ENCODE results near the gene SYPL1. TPM values are rescaled to one million over a fixed set of nuclear protein-coding genes. Genes with fewer than 3 reads are reported as not detected.

Gene SYPL1
- total RNA-seq: 10 to 100 TPM; 51.3 to 52.4 TPM

DNA sequence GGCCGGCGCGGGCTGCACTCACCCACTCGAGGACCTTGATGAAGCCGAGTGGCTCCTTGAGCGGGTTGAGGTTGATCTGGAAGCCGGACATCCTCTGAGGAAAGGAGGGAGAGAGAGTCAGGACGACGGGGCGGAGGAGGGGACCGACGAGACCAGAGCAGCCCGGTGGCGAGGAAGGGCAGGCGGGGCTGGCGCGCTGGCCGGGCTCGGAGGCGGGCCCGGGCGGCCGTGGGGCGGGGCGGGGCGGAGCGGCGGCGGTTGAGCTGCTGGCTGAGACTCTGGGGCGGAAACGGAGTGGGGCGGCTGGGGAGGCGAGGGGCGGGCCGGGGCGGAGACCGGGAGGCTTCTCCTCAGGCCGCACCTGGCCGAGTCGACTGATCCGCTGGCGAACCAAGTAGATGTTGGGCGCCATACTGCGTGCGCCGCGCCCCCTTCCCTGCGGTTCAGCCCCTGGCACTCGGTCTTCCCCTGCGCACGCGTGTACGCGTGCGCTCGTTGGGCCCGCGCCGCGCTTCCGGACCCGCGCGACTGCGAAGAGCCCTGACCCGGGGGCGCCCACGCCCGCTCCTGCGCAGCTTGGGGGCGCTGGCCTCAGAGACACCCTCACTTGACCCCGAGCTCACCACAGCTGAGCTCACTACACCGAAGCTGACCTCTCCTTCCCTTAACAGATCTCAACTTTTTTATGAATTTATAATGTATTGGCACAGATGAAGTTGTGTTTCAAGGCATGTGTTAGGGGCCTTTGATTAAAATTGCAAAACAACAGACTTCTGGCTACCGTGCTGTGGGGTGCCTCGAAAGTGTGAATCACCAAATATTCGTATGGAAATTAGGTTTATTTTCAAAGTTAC is at the start of gene SYPL1:
Gene SYPL1, minus strand, starts transcription at position 195 of the 854 bp plus-strand sequence. Its CDS starts 104 bp downstream, at position 91.
- Mint-ChIP-seq H3K4me3 (peak within 1 kb of the TSS; percentile 83), H3K27ac (peak within 1 kb of the TSS; percentile 93), H3K4me1 (ENCODE audit: low read depth) (peaks cover 57% of the 10 kb centered on the region), H3K9me3 (ENCODE audit: insufficient read depth) (no peaks in the 10 kb centered on the region), H3K27me3 (ENCODE audit: low read depth) (no peaks in the 10 kb centered on the region), H3K36me3 (ENCODE audit: low read depth) (peaks cover 24% of the 10 kb centered on the region)
- peak; percentile 95 for DNase-seq
- ATAC-seq: peak; percentile 87
- ChIA-PET POLR2A (interaction anchor here (0.6 to 3.2 kb wide), 16 partner anchors 10 to 565 kb away, joined by 3 to 66 read pairs (median 4); no protein-coding TSS in a partner anchor), CTCF (interaction anchor here (0.9 to 3.4 kb wide), 8 partner anchors 10 to 55 kb away, joined by 3 to 26 read pairs (median 5); no protein-coding TSS in a partner anchor)

DNA sequence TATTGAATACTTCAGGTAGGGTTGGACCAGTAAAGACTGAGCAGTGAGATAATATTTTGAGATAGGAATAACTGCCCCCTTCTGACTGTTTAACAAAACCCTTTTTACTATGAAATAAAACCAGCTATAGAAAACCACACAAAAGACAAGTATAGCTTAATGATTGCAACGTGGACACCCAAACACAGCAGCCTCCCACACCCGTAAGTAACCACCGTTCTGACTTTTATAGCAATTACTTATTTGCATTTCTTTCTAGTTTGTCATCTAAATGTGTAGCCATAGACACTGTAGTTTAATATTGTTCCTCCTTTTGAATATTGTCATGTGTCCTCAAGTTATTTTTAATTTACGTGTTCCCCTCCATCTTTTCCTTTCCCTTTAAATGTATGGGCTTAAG is 42.9 kb upstream of the SYPL1 start:
- peaks cover 16% of the 10 kb centered on the region for H3K4me1 Mint-ChIP-seq (ENCODE audit: low read depth)
- DNase-seq: no peak
- H3K27ac Mint-ChIP-seq: no peak overlapping the region
- POLR2A ChIA-PET: no interaction called here
- no peaks in the 10 kb centered on the region for H3K9me3 Mint-ChIP-seq (ENCODE audit: insufficient read depth)
- ATAC-seq: no peak
- no peak overlapping the region for H3K4me3 Mint-ChIP-seq
- no peaks in the 10 kb centered on the region for H3K36me3 Mint-ChIP-seq (ENCODE audit: low read depth)
- H3K27me3 Mint-ChIP-seq (ENCODE audit: low read depth): peaks cover 40% of the 10 kb centered on the region
- CTCF ChIA-PET: interaction anchor here (0.6 to 9.4 kb wide), 18 partner anchors 10 to 1038 kb away, joined by 3 to 201 read pairs (median 8); partner anchors contain the start of genes ATXN7L1 and SYPL1

GRCh38 chr7:106153891-106154449 is 41.9 kb upstream of the SYPL1 start:
- no peak overlapping the region for H3K4me3 Mint-ChIP-seq
- peaks cover 16% of the 10 kb centered on the region for H3K4me1 Mint-ChIP-seq (ENCODE audit: low read depth)
- CTCF ChIA-PET: interaction anchor here (0.6 to 9.4 kb wide), 43 partner anchors 8 to 501 kb away, joined by 3 to 201 read pairs (median 6); partner anchors contain the start of genes ATXN7L1 and SYPL1
- H3K9me3 Mint-ChIP-seq (ENCODE audit: insufficient read depth): no peaks in the 10 kb centered on the region
- no peaks in the 10 kb centered on the region for H3K36me3 Mint-ChIP-seq (ENCODE audit: low read depth)
- peaks cover 32% of the 10 kb centered on the region for H3K27me3 Mint-ChIP-seq (ENCODE audit: low read depth)
- ATAC-seq (peak; percentile 94), DNase-seq (peak; percentile 77)
- POLR2A ChIA-PET: interaction anchor here (0.5 to 2.4 kb wide), 3 partner anchors 42 to 82 kb away, joined by 4 to 7 read pairs (median 6); partner anchors contain the start of gene SYPL1
- no peak overlapping the region for H3K27ac Mint-ChIP-seq

- no peak overlapping the region for H3K27ac Mint-ChIP-seq
- no peak overlapping the region for H3K4me3 Mint-ChIP-seq
- H3K36me3 Mint-ChIP-seq (ENCODE audit: low read depth): no peaks in the 10 kb centered on the region
- DNase-seq (no peak), ATAC-seq (no peak)
- peaks cover 22% of the 10 kb centered on the region for H3K27me3 Mint-ChIP-seq (ENCODE audit: low read depth)
- POLR2A ChIA-PET: interaction anchor here (2.4 kb wide), 1 partner anchor 80 kb away, joined by 7 read pairs; no protein-coding TSS in a partner anchor
- CTCF ChIA-PET: interaction anchor here (1.2 to 9.4 kb wide), 8 partner anchors 9 to 110 kb away, joined by 3 to 201 read pairs (median 20); partner anchors contain the start of gene SYPL1
- peaks cover 16% of the 10 kb centered on the region for H3K4me1 Mint-ChIP-seq (ENCODE audit: low read depth)
- H3K9me3 Mint-ChIP-seq (ENCODE audit: insufficient read depth): no peaks in the 10 kb centered on the region
These were observed 40.2 kb upstream of the SYPL1 start for GRCh38 chr7:106152313-106152665.

DNA sequence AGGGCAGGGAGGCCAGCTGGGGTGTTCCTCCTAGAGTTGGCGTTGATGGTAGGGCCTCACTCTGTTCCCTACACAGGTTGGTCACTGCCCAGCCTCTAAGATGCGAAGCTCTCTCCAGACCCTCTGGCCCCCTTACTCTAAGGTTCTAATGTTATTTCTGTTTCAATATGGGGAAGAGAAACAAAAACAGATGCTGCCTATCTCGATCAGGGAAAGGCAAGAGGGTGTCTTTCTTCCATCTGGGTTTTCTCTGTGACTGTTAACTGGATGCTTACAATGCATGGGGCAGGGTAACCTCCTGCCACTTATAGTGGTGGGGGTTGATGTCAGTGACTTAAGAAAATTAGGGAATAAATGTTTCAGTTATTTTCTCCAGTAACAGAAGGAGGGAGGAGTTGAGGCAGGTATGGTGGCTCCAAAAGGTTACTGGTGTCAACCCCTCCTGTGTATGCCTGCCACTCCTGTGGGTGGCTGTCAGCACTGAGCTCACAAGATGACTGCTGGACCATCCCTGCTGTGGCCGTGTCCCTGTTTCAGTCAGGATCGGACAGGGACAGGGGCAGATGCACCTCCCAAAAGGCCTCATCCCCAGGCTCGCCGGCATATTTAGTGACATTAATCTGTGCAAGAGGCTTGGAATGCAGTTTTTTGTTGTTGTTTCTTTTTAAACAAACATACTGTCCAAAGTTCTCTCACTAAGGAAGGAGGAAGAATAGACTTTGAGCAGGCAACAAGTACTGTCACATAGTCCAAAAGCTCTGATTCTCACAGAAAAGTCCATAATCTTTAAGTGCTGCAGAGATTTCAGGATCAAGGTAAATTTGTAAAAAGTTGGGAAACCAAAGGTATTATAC is 39.6 kb upstream of the SYPL1 start:
- Mint-ChIP-seq H3K27me3 (ENCODE audit: low read depth) (peaks cover 19% of the 10 kb centered on the region), H3K9me3 (ENCODE audit: insufficient read depth) (no peaks in the 10 kb centered on the region), H3K36me3 (ENCODE audit: low read depth) (no peaks in the 10 kb centered on the region), H3K4me1 (ENCODE audit: low read depth) (peaks cover 16% of the 10 kb centered on the region), H3K4me3 (no peak overlapping the region), H3K27ac (no peak overlapping the region)
- ChIA-PET POLR2A (no interaction called here), CTCF (interaction anchor here (0.9 to 9.4 kb wide), 8 partner anchors 10 to 109 kb away, joined by 3 to 201 read pairs (median 17); partner anchors contain the start of gene SYPL1)
- ATAC-seq (no peak), DNase-seq (no peak)

GRCh38 chr7:106143711-106144337 is 31.7 kb upstream of the SYPL1 start:
- DNase-seq: no peak
- POLR2A ChIA-PET: no interaction called here
- H3K4me1 Mint-ChIP-seq (ENCODE audit: low read depth): no peaks in the 10 kb centered on the region

DNA sequence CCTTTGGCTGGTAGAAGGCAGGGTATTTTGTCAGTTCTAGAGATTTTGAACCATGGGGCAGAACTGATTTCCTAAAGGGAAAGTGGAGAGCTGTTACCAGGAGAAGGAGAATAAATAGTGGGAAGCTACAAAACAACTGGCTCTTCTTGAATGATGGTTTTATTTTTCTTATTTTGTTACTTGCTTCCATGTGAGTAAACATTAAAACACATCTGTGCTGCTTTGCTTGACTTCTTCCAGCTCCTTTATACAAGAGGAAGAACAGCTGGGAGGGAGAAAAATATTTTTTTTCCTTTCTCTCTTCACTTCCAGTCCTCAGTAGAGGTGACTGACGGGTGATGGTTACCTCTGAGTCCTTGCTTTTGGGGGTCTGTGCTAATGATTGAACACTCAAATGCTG is 30.0 kb upstream of the SYPL1 start:
- H3K27me3 Mint-ChIP-seq (ENCODE audit: low read depth): peaks cover 14% of the 10 kb centered on the region
- no peaks in the 10 kb centered on the region for H3K36me3 Mint-ChIP-seq (ENCODE audit: low read depth)
- no peak overlapping the region for H3K27ac Mint-ChIP-seq
- no peak overlapping the region for H3K4me3 Mint-ChIP-seq
- H3K4me1 Mint-ChIP-seq (ENCODE audit: low read depth): no peaks in the 10 kb centered on the region
- DNase-seq (no peak), ATAC-seq (no peak)
- ChIA-PET POLR2A (no interaction called here), CTCF (interaction anchor here (0.9 to 3.5 kb wide), 2 partner anchors 9 to 11 kb away, joined by 4 to 13 read pairs; no protein-coding TSS in a partner anchor)
- no peaks in the 10 kb centered on the region for H3K9me3 Mint-ChIP-seq (ENCODE audit: insufficient read depth)

More at GRCh38 chr7:106143711-106144337, 31.7 kb upstream of the SYPL1 start:
- no peak for ATAC-seq
- CTCF ChIA-PET: interaction anchor here (1.0 to 3.5 kb wide), 3 partner anchors 10 to 30 kb away, joined by 3 to 13 read pairs (median 4); no protein-coding TSS in a partner anchor
- no peak overlapping the region for H3K4me3 Mint-ChIP-seq
- no peak overlapping the region for H3K27ac Mint-ChIP-seq
- H3K9me3 Mint-ChIP-seq (ENCODE audit: insufficient read depth): no peaks in the 10 kb centered on the region
- H3K36me3 Mint-ChIP-seq (ENCODE audit: low read depth): no peaks in the 10 kb centered on the region
- H3K27me3 Mint-ChIP-seq (ENCODE audit: low read depth): peaks cover 10% of the 10 kb centered on the region

DNA sequence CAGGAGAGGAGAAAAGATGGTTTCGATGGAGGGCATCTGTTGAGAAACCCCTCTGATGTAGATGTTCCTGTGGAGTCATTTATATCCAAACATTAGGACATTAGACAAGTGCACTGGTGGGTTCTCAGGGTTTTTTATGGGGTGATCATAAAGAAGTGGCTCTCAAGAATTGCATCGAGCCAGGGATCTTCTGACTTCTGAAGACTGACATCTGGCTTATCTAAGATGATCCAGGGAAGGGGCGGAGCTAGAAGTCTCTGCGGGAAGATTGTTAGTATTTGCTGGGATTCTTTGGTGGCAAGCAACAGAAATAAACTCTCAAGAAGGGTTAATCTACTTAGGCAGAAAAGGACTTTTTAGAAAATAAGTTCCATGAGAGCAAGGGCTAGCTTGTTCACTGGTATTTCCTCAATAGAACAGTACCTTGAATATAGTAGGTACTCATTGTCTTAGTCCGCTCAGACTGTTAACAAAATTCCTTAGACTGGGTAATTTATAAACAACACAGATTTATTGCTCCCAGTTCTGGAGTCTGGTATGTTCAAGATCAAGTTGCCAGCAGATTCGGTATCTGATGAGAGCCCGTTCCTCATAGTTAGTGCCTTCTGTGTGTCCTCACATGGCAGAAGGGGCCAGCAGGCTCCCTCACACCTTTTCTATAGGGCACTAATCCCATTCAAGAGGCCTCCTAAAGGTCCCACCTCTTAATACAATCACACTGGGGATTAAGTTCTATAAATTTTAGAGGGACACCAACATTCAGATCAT is 28.5 kb upstream of the SYPL1 start:
- Mint-ChIP-seq H3K27ac (no peak overlapping the region), H3K36me3 (ENCODE audit: low read depth) (no peaks in the 10 kb centered on the region), H3K27me3 (ENCODE audit: low read depth) (peaks cover 14% of the 10 kb centered on the region), H3K4me3 (no peak overlapping the region), H3K4me1 (ENCODE audit: low read depth) (no peaks in the 10 kb centered on the region), H3K9me3 (ENCODE audit: insufficient read depth) (no peaks in the 10 kb centered on the region)
- POLR2A ChIA-PET: no interaction called here
- DNase-seq (no peak), ATAC-seq (no peak)
- CTCF ChIA-PET: interaction anchor here (1.3 kb wide), 1 partner anchor 13 kb away, joined by 4 read pairs; no protein-coding TSS in a partner anchor

DNA sequence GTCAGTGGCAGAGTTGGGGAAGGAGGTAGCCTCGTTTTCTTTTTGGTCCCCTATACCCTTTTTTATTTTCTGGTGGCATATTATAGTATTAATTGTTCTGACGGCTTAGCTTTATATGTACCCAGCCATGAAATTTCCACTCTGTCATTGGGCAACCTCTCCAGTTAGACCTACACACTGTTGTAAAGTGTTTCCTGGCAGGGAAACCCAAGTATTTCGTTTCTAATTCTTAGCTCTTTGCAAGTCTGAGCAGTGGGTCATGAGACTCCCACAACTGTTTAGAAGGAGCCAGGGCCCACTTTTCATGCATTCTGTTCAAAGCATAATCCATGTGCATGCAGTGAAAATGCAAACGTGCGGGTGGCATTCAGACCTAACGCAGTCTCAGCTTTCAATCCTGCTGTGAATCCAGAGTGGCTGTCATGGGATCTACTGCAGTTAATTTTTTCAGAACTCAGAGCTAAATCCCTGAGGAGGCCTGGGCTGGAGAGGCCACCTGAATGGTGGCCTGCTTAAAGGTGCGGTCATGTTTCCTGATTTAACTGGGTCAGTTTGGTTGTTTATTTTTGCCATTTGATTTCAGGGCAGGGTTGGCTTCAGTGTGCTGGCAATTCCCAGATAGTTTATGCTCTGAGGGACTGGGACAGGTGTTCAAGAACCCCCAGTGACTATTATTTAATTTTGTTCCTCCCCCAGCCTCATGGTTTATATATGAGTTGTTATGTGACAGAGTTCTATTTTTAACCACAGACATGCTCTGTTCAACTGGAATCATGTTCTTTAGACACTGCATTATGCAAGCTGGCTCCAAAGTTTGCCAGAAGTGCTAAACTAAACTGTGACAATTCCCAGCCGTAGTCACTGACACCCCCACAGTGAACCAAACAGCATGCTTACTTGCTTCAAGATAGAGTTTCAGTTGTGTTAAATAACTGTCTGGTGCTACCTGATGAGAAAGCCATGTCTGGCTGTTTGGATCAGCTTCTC is 27.4 kb upstream of the SYPL1 start:
- CTCF ChIA-PET: interaction anchor here (0.9 to 1.3 kb wide), 2 partner anchors 13 to 14 kb away, joined by 3 to 4 read pairs; no protein-coding TSS in a partner anchor

More for the DNA sequence above, 27.4 kb upstream of the SYPL1 start:
- Mint-ChIP-seq H3K4me3 (no peak overlapping the region), H3K9me3 (ENCODE audit: insufficient read depth) (no peaks in the 10 kb centered on the region), H3K36me3 (ENCODE audit: low read depth) (no peaks in the 10 kb centered on the region), H3K4me1 (ENCODE audit: low read depth) (no peaks in the 10 kb centered on the region), H3K27me3 (ENCODE audit: low read depth) (peaks cover 18% of the 10 kb centered on the region), H3K27ac (no peak overlapping the region)
- DNase-seq (no peak), ATAC-seq (no peak)
- POLR2A ChIA-PET: interaction anchor here (1.1 kb wide), 1 partner anchor 68 kb away, joined by 3 read pairs; no protein-coding TSS in a partner anchor

Measured in activated CD8-positive, alpha-beta T cell treated with anti-CD3 and anti-CD28 coated beads, Interleukin-2, amount 10 ng/mL, durations not matched to agents 7 days and 5 days (primary cell).